WTC11 (cell line): Measurements from ENCODE around the gene CPA4.

Source experiments
- ZNF317 ChIP-seq: sonication (generic); formaldehyde crosslinking; IDR thresholded peaks from 2 replicates; pipeline ENCODE4 v1.8.1; 2023; ENCODE audit warnings: low read depth, mild to moderate bottlenecking, moderate library complexity, missing genetic modification reagents, borderline replicate concordance
- TF ChIP-seq, protein P1 (sequence below): sonication (generic); formaldehyde crosslinking; IDR thresholded peaks from 2 replicates; pipeline ENCODE4 v1.8.1; 2022; ENCODE audit warnings: low read depth, missing genetic modification reagents, borderline replicate concordance
- TF ChIP-seq, protein P2 (sequence below): fragments of 200-600 bp; IDR thresholded peaks from 2 replicates; pipeline ENCODE4 v1.8.0; 2022; ENCODE audit warnings: antibody characterized with exemption

DNA sequence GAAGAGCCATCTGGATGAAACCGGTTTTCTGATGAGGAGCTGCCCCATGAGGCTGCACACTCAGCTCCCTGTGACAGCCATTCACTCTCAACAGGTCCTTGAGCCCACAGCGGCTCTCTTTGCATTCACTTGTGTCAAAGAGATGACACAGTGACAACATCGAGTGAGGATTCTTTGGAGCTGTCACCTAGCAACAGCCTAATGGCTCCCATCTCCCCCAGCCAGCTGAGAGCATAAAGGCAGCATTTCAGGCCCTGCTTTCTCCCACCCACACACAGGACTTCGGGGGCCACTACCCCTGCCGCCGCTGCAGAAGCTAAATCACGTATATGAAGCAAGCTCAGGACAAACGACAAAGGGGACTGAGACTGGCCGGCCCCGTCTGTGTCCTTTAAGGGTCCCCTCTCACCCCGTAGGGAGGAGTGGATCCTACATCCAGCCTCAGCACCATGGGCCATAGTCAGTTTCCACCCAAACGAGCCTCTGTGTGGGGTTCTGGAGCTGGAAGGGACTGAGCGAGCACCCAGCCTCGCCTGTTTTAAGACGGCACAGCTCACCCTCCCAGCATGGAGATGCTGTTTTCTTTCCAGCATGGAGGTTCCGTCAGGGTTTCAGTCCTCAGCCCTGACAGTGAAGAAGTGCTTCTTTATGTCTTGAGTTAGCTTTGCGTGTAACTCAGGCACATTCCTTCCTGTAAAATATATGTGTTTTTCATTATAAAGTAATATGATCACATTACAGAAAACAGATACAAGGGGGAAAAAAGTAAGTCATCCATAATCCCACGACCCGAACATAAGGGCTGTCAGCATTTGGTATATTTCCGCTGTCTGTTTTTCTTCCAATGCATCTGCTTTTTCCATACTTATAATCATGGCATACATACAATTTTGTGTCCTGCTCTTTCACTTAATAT, 4.9 kb downstream of the CPA4 start:
- TF ChIP-seq, protein P1, sequence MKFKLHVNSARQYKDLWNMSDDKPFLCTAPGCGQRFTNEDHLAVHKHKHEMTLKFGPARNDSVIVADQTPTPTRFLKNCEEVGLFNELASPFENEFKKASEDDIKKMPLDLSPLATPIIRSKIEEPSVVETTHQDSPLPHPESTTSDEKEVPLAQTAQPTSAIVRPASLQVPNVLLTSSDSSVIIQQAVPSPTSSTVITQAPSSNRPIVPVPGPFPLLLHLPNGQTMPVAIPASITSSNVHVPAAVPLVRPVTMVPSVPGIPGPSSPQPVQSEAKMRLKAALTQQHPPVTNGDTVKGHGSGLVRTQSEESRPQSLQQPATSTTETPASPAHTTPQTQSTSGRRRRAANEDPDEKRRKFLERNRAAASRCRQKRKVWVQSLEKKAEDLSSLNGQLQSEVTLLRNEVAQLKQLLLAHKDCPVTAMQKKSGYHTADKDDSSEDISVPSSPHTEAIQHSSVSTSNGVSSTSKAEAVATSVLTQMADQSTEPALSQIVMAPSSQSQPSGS (CRISPR knock-in tag), result no peak
- TF ChIP-seq, protein P2, sequence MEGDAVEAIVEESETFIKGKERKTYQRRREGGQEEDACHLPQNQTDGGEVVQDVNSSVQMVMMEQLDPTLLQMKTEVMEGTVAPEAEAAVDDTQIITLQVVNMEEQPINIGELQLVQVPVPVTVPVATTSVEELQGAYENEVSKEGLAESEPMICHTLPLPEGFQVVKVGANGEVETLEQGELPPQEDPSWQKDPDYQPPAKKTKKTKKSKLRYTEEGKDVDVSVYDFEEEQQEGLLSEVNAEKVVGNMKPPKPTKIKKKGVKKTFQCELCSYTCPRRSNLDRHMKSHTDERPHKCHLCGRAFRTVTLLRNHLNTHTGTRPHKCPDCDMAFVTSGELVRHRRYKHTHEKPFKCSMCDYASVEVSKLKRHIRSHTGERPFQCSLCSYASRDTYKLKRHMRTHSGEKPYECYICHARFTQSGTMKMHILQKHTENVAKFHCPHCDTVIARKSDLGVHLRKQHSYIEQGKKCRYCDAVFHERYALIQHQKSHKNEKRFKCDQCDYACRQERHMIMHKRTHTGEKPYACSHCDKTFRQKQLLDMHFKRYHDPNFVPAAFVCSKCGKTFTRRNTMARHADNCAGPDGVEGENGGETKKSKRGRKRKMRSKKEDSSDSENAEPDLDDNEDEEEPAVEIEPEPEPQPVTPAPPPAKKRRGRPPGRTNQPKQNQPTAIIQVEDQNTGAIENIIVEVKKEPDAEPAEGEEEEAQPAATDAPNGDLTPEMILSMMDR, result no peak
- TF ChIP-seq ZNF317, result no peak
